Endothelial cell of hepatic sinusoid (primary cell): Measurements from ENCODE around the gene CEP43.

ENCODE experiments used
- in situ Hi-C: cut with HindIII; loops from 2 replicates; pipeline ENCODE4 v1.10.0; 2017; ENCODE audit warnings: low sequenced_read_pairs

The CEP43 gene

DNA sequence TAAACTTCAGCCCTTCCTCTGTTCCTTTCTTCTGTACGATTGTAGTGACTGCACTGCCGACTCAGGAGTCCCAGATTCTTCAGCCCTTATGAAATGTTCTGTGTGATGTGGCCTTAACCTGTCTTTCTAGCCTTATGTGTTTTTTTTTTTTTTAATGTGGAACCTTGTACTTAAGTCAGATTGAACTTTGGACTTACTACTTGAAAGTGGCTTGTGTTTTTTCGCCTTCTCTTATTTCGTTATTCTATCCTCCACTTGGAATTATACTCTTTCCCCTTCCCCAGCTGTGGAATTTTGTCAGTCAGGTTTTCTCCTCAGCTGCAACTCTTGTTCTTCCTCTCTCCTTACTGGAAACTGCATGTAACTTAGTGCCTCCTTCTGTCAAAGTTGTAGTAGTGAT, 8.8 kb downstream of the CEP43 start:
- in situ Hi-C loops = no loop called here

DNA sequence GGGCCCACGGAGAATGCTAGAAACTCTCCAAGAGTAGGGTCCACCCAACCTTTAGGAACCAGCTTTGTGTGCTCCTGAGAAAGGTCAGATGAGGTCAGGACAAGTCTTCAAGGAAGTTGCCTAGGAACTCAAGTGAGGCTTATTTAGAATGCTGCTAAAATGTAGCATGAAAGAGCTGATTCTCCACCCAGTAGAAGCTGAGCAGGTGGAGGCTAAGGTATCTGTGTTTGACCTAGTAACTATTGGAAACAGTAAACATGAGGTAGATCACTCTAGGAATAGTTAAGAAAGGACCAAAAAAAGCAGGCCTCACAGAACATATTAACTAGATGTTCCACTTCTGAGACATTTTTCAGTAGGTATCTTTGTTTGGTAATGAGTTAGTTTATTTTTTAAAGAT, 13.9 kb downstream of the CEP43 start:
- in situ Hi-C loops = no loop called here

DNA sequence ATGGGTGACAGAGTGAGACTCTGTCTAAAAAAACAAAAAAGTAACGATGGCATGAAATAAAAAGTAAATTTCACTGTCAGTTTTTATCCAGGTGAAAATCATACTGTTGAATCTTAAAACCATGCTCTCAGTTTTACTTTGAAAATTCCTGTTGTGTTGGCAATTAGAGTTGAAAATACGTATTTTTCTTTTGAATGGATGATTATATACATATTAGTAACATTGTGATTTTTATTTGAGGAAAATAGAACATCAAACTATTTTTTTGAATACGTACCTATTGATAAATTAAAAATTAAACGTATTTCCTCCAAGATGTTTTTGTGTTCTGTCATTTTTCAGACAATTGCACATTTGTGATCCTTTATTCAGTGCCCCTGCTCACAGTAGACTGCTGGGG, 14.7 kb downstream of the CEP43 start:
- in situ Hi-C loops = no loop called here

DNA sequence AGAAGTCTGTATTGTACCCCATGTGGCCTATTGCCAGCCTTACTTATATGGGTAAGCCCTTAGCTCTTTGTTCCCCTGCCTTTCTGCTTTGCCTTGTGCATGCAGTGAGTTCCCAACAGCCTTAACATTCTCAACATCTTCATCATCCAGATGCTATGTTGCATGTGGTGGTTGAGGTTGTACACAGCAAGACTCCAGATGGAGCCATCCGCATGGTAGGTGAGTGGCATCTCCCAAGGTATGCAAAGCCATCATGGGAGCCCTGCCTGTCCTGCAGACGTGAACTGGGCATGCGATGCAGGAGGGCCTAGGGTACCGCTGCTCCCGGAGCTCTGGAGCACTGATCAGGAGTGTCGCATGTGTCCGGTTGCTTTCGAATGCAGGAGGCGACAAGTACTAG, 16.1 kb downstream of the CEP43 start:
- in situ Hi-C loops = no loop called here

DNA sequence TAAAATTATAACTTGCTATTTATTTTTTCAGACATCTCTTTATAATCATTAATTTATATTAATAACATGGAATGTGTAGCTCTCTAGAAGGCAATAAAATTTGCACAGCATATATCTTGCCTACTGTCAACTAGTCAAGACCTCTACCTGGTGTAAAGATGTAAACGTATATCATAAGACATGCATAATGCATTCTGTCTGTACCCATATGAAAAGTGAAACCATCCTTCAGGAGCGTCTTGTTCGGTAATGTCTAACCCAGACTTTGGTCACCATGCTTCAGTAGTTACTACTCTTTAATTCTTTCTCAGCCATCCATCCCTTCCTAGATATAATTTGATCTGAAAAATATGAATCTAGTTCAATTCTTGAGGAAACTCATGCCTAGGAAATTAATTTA, 21.0 kb downstream of the CEP43 start:
- in situ Hi-C loops = no loop called here

DNA sequence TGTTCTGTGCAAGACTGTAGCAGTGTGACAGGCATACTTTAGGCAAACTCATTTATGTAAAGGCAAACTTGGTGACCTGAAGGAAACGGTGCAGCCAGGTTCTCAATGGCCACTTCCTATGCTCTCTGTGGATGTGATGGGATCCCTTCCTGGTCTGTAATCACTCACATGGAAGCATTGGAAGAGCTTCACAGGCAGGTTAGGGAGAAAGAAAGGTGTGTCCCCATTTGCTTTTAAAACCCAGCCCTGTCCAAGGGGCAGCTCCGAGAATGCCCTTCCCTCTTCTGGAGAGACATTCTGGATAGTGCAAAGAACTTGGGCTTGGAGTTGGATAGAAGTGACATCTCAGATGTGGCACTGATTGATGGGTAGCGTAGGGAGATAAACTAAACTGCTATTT, 28.1 kb downstream of the CEP43 start:
- in situ Hi-C loops = no loop called here

DNA sequence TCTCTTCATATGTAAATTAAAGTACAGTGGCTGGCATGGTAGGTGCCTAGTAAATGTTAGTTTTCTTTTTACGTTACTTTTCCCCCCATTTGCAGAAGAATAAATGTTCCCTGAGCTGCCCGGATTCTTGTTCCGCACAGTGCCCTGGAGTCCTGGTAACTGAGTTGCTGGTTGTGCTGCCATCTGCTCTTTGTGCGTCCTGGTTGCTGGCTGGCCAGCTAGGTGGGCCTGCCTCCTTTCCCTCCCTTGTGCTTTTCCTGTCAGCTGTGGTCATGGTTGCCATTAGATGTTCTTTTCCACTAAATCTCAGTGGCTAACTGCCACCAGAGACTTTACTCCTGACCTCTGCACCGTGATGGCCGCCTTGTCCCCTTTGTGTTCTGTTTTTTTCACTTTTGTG, 28.6 kb downstream of the CEP43 start:
- in situ Hi-C loops = no loop called here

DNA sequence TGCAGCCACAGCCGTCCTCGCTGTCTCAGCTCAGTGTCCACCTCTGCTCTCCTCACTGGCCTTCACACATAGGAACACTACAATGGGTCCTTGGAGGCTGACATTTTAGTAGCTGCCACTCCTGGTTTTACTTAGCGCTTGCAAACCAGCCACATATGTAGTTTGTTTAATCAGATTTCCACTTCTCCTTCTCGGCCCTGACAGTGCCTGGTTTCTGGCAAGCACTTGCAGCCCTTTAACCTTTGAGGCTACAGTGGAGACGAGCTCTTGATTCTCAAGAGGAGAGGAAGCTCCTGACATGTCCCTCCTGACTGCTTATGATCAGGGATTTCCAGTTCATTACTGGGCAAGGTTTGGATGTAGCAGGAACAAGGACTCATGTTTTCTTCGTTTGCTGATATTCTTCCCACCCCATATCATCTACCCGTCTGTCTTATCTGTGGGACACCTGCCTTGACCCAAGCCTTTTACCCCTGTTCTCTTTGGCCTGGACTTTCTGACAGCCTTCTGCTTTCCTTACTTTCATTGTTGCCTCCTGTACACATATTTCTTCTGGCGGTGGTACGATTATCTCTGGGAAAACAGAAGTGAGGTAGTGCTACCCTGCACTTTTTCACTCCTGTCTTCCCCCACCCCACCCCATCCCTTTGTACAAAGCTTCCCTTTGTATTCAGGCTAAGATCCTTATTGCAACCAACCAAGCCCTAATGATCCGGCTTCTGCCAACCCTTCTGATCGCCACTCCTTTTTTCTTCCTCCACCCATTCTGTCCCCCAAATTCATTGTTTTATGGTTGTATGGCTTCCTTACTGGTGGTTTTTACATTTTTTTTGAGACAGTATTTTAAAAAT, 31.2 kb downstream of the CEP43 start:
- in situ Hi-C loops = no loop called here

DNA sequence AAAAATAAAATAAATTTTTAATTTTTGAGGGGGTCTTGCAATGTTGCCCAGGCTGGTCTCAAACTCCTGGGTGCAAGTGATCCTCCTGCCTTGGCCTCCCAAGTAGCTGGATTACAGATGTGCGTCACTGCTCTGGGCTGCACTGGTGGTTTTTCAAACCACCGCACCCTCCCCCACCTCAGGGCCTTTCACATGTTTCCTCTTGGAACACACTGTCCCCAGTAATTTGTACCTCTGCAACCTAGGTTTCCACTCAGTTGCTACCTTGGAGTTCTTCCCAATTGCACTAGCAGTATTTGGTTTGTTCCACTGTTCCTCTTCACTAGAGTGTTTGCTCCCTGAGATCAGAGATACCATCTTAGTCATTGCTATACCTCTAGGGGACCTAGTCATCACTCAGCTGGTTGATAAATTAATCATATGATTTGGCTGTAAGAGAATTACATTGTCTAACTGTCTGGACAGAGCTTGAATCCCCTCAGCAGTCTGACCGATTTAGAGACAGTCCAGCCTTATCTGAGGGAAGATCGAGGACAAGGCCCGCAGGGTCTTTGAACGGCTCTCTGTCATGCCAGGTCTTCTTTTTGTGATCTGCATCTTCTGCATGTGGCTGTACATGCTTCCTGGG, 32.0 kb downstream of the CEP43 start:
- in situ Hi-C loops = no loop called here

DNA sequence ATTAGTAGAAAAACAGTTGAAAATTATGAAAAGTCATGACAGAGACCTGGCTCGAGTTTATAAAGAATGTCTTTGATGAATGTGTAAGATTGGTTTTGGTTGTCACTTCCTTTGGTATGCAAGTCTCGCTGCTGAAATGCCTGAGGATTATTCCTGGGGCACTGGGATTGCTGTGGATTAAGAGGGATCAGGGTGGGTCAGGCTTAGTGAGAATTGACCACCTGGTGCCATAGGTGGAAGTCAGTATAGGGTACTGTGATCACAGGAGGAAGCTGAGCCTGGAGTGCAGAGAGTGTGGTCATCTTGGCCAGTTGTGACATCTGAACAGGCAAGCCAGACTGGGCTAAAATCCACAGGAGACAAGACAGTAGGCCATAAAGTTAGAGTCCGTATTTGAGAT, 34.9 kb downstream of the CEP43 start:
- in situ Hi-C loops = no loop called here

DNA sequence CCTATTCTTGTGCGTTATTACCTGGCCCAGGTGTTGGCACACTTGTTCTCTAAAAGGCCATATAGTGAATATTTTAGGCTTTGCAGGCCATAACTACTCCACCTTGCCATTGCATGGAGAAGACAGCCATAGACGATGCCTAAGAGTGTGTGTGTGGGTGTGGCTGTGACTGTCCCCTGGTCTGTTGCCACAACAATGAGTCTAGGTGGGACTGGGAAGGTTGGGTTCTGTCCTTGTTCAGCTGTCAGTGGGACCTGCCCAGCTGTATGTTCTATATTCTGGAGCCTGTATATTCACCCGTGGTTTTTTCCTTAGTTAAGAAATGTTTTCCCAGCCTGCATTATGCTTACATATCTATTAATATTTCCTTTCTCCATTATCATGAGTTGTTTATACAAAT, 38.6 kb downstream of the CEP43 start:
- in situ Hi-C loops = no loop called here

DNA sequence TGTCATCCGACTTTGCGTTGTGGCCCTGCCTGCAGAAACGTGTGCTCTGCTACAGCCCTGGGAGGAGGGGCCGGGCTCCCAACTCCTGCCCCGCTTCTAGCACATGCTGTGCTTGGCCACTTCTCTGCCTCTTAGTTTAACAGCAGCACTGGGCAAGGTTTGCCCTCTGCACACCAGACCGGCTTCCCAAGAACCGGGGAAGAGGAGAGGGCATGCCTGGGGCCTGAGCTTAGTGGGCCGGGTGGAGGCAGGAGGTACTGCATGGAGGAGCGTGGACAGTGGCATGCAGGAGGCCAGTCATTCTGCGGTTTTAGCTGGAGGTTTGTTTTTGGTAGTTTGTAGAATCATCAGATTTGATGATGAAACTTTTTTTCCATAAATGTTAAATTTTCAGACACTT, 45.5 kb downstream of the CEP43 start:
- in situ Hi-C loops = no loop called here

DNA sequence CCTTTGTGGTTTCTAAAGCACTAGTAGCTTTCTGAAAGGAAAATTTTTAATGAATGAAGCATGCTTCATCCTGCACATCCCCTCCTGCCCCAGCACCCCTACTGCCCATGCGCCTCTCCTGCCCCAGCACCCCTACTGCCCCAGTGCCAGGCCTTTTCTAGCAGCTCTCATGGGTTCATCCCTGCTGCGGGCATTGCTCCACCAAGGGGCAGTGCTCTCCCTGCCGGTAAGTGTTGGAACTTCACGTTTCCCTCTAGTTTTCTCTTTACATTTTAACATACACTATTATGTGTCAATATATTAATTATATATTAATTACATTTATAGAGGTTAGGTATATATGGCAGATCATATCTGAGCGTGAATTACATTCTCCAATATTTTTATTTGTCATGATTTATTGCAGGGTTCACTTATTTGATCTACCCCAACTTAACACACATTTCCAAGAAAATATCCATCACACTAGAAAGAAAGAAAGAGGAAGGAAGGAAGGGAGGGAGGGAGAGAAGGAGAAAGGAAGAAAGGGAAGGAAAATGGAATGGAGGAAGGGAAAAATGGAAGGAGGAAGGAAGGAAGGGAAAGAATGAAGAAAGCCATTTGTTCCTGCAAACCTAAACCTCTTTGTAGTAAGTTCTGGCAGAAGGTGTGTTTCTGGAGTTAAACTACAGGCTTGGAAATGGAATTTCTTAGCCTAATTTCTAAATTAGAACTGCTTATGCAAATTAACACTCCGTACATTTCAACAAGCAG, 46.8 kb downstream of the CEP43 start:
- in situ Hi-C loops = no loop called here

DNA sequence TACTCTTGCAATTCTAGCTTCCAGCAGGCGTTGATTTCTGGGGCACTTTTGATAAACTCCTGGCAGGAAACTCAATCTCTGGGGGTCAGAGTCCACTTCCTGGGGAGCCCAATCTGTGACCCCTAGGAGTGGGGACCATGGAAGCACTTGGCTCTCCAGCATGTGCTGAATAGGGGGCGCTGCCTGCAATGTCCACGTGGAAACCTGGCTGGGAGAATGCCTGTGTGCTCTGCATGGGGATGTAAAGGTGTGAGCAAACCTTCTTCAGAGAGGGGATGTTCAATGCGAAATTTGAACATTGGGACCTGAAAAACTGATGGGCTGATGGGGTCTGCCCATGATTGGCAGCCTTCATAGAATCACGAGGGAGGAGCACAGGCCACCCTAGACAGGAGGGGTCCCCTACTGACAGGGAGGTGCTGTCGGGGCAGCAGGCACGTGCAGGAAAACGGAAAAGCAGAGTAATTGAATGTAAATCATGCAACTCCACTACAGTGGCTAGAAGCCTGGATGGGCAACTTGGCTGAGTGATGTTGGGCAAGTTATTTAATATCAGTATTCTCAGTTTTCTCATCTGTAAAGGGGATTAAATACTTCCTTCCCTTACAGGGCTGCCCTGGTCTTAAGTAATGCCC, 47.8 kb downstream of the CEP43 start:
- in situ Hi-C loops = no loop called here

DNA sequence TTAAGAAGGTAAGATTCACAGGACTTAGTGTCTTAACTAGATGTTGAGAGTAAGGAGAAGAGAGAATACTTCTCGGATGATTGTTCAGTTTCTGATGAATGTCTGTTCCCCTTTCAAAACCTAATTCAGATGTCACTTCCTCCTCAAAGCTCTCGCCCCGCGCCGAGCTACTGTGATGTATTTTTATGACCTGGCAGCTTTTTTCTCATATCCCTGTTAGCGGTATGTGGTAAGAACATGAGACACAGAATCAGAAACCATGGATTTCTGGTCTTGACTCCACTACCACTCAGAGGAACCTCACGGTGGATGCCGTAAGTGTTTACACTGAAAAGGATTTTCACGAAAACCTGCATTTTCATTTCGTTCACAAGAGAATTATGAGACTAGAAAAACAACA, 48.4 kb downstream of the CEP43 start:
- in situ Hi-C loops = no loop called here
